Measurements from ENCODE around the gene RPP25L.
A peak's percentile ranks its signal among the peaks of the same experiment; 100 is the strongest.

RPP25L gene

DNA sequence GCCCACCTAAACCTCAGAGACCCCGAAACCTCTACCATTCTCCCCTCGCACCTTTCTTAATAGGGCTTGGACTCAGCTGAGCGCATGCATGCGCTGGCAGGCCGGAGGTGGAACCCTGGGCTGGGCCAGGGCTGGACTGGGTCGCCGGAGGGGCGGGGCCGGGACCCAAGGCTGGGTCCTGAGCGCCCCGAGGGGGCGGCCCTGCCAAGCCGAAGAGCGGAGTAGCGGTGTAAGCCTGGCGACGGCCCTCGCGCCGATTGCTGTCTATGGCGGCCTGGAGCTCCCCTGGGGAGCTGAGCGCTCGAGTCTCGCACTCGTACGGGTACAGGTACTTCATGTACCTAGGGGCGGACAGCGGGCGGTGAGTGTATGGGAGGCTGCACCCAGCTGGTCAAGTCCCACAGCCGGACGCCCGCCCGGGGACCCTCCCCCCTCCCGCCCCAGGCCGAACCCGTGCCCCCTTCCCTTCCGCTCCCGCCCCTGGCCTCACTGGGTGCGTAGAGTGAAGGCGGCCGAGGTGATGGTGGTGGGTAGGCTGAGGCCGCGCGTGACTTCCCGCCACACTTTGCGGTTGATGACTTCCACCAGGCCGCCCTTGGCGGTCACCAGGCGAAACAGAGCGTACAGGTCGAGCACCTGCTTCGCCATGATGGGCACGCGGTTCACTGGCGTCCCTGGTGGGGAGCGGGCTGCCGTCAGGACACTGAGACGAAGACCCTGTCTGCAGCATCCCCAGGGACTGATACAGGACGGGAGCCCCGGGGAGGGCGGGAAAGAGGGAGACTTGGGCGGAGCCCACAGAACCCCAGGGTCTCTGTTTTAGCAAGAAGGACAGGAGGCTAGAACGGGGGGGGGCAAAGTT, 11.7 kb upstream of the RPP25L start:
- Histone ChIP-seq H3K9me3 (ENCODE audit: control insufficient read depth, low read depth, low read length) (no peaks in the 10 kb centered on the region), H3K4me3 (ENCODE audit: low read length) (no peak overlapping the region), H3K4me1 (ENCODE audit: control insufficient read depth, low read depth, low read length) (peaks cover 3% of the 10 kb centered on the region), H3K27me3 (ENCODE audit: control insufficient read depth, insufficient read depth, low read length) (peaks cover 58% of the 10 kb centered on the region), H3K36me3 (ENCODE audit: control insufficient read depth, low read depth, low read length) (no peaks in the 10 kb centered on the region), H3K27ac (ENCODE audit: low read length) (no peak overlapping the region), H3K9ac (ENCODE audit: low read length) (no peak overlapping the region)

GRCh38 chr9:34620061-34620994, 8.4 kb upstream of the RPP25L start, which contains the start of gene DCTN3:
Gene DCTN3 (minus strand): TSS chr9:34620495. CDS start chr9:34620464, 31 bp downstream.
- peaks cover 25% of the 10 kb centered on the region for H3K27me3 ChIP-seq (ENCODE audit: control insufficient read depth, insufficient read depth, low read length)
- no peaks in the 10 kb centered on the region for H3K36me3 ChIP-seq (ENCODE audit: control insufficient read depth, low read depth, low read length)
- H3K4me1 ChIP-seq (ENCODE audit: control insufficient read depth, low read depth, low read length) = no peaks in the 10 kb centered on the region
- H3K27ac ChIP-seq (ENCODE audit: low read length) = no peak within 1 kb of the TSS
- H3K9me3 ChIP-seq (ENCODE audit: control insufficient read depth, low read depth, low read length) = no peaks in the 10 kb centered on the region
- H3K4me3 ChIP-seq (ENCODE audit: low read length) = peak within 1 kb of the TSS; percentile 79
- H3K9ac ChIP-seq (ENCODE audit: low read length) = peak within 1 kb of the TSS; percentile 57

GRCh38 chr9:34615132-34615531, 3.2 kb upstream of the RPP25L start:
- no peak overlapping the region for H3K9ac ChIP-seq (ENCODE audit: low read length)
- no peaks in the 10 kb centered on the region for H3K9me3 ChIP-seq (ENCODE audit: control insufficient read depth, low read depth, low read length)

GRCh38 chr9:34612788-34613390, 992 bp upstream of the RPP25L start:
- H3K36me3 ChIP-seq (ENCODE audit: control insufficient read depth, low read depth, low read length) = no peaks in the 10 kb centered on the region
- H3K27ac ChIP-seq (ENCODE audit: low read length) = no peak overlapping the region
- peaks cover 5% of the 10 kb centered on the region for H3K27me3 ChIP-seq (ENCODE audit: control insufficient read depth, insufficient read depth, low read length)
- no peaks in the 10 kb centered on the region for H3K9me3 ChIP-seq (ENCODE audit: control insufficient read depth, low read depth, low read length)
- peak overlapping the region; percentile 86 for H3K9ac ChIP-seq (ENCODE audit: low read length)
- H3K4me1 ChIP-seq (ENCODE audit: control insufficient read depth, low read depth, low read length) = peaks cover 11% of the 10 kb centered on the region
- H3K4me3 ChIP-seq (ENCODE audit: low read length) = peak overlapping the region; percentile 86

More at GRCh38 chr9:34615132-34615531, 3.2 kb upstream of the RPP25L start:
- Histone ChIP-seq H3K4me1 (ENCODE audit: control insufficient read depth, low read depth, low read length) (peaks cover 11% of the 10 kb centered on the region), H3K4me3 (ENCODE audit: low read length) (no peak overlapping the region), H3K27ac (ENCODE audit: low read length) (no peak overlapping the region), H3K27me3 (ENCODE audit: control insufficient read depth, insufficient read depth, low read length) (peaks cover 5% of the 10 kb centered on the region), H3K36me3 (ENCODE audit: control insufficient read depth, low read depth, low read length) (no peaks in the 10 kb centered on the region)

- H3K9ac ChIP-seq (ENCODE audit: low read length) = peak overlapping the region; percentile 86
- no peaks in the 10 kb centered on the region for H3K36me3 ChIP-seq (ENCODE audit: control insufficient read depth, low read depth, low read length)
- peaks cover 5% of the 10 kb centered on the region for H3K27me3 ChIP-seq (ENCODE audit: control insufficient read depth, insufficient read depth, low read length)
- H3K9me3 ChIP-seq (ENCODE audit: control insufficient read depth, low read depth, low read length) = no peaks in the 10 kb centered on the region
- peak overlapping the region; percentile 86 for H3K4me3 ChIP-seq (ENCODE audit: low read length)
- H3K27ac ChIP-seq (ENCODE audit: low read length) = peak overlapping the region; percentile 61
- peaks cover 11% of the 10 kb centered on the region for H3K4me1 ChIP-seq (ENCODE audit: control insufficient read depth, low read depth, low read length)
These were observed 566 bp downstream of the RPP25L start for GRCh38 chr9:34611251-34611810.

GRCh38 chr9:34610434-34611206, 1.3 kb downstream of the RPP25L start:
- peaks cover 11% of the 10 kb centered on the region for H3K4me1 ChIP-seq (ENCODE audit: control insufficient read depth, low read depth, low read length)
- no peak overlapping the region for H3K9ac ChIP-seq (ENCODE audit: low read length)
- H3K4me3 ChIP-seq (ENCODE audit: low read length) = peak overlapping the region; percentile 86

DNA sequence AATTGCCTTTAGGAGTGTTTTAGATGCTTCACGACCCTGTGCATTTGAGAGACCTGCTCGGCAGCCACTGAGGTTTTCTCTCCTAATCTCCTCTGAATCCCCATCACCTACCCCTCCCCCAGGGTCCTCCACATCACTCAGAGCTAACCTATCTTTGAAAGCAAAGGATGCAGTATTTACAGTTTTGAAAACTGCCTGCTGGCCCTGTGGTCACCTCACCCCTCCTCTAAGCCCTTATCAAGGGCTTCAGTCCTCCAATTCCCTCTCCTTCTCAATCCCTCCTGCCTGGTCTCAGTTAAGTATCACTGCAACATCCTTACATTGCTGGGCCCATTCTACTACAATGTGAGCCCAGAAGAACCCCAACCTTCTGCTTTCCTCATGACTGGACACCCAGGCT, 4.6 kb downstream of the RPP25L start:
- Histone ChIP-seq H3K36me3 (ENCODE audit: control insufficient read depth, low read depth, low read length) (no peaks in the 10 kb centered on the region), H3K9ac (ENCODE audit: low read length) (no peak overlapping the region), H3K4me1 (ENCODE audit: control insufficient read depth, low read depth, low read length) (peaks cover 7% of the 10 kb centered on the region), H3K27me3 (ENCODE audit: control insufficient read depth, insufficient read depth, low read length) (peaks cover 2% of the 10 kb centered on the region), H3K4me3 (ENCODE audit: low read length) (no peak overlapping the region), H3K27ac (ENCODE audit: low read length) (no peak overlapping the region), H3K9me3 (ENCODE audit: control insufficient read depth, low read depth, low read length) (no peaks in the 10 kb centered on the region)

More at GRCh38 chr9:34610434-34611206, 1.3 kb downstream of the RPP25L start:
- H3K27me3 ChIP-seq (ENCODE audit: control insufficient read depth, insufficient read depth, low read length) = peaks cover 5% of the 10 kb centered on the region
- no peaks in the 10 kb centered on the region for H3K36me3 ChIP-seq (ENCODE audit: control insufficient read depth, low read depth, low read length)
- no peaks in the 10 kb centered on the region for H3K9me3 ChIP-seq (ENCODE audit: control insufficient read depth, low read depth, low read length)
- no peak overlapping the region for H3K27ac ChIP-seq (ENCODE audit: low read length)

GRCh38 chr9:34606905-34607304, 5.0 kb downstream of the RPP25L start:
- Histone ChIP-seq H3K27me3 (ENCODE audit: control insufficient read depth, insufficient read depth, low read length) (no peaks in the 10 kb centered on the region), H3K4me1 (ENCODE audit: control insufficient read depth, low read depth, low read length) (peaks cover 8% of the 10 kb centered on the region), H3K36me3 (ENCODE audit: control insufficient read depth, low read depth, low read length) (no peaks in the 10 kb centered on the region), H3K9ac (ENCODE audit: low read length) (no peak overlapping the region), H3K27ac (ENCODE audit: low read length) (no peak overlapping the region), H3K9me3 (ENCODE audit: control insufficient read depth, low read depth, low read length) (no peaks in the 10 kb centered on the region), H3K4me3 (ENCODE audit: low read length) (no peak overlapping the region)

DNA sequence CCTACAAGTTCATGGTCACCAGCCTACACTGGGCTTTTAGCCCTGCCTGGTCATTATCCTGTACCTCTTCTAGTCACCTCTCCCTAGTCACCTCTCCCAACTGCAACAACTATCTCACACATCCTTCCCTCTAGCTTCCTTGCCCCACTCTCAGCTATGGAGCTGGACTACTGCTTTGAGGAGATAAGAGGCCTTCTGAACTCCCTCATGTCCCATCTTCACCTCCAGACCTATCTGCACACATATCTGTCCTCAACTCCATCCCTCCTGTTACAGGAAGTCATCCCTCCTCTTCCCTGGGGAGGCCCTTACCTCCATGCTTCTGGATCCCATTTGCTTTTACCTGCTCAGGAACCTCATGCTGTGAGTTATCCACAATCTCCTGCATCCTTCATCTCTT, 5.7 kb downstream of the RPP25L start:
- no peaks in the 10 kb centered on the region for H3K9me3 ChIP-seq (ENCODE audit: control insufficient read depth, low read depth, low read length)
- no peak overlapping the region for H3K27ac ChIP-seq (ENCODE audit: low read length)
- no peaks in the 10 kb centered on the region for H3K36me3 ChIP-seq (ENCODE audit: control insufficient read depth, low read depth, low read length)
- H3K9ac ChIP-seq (ENCODE audit: low read length) = no peak overlapping the region
- H3K27me3 ChIP-seq (ENCODE audit: control insufficient read depth, insufficient read depth, low read length) = no peaks in the 10 kb centered on the region
- no peak overlapping the region for H3K4me3 ChIP-seq (ENCODE audit: low read length)
- peaks cover 9% of the 10 kb centered on the region for H3K4me1 ChIP-seq (ENCODE audit: control insufficient read depth, low read depth, low read length)

DNA sequence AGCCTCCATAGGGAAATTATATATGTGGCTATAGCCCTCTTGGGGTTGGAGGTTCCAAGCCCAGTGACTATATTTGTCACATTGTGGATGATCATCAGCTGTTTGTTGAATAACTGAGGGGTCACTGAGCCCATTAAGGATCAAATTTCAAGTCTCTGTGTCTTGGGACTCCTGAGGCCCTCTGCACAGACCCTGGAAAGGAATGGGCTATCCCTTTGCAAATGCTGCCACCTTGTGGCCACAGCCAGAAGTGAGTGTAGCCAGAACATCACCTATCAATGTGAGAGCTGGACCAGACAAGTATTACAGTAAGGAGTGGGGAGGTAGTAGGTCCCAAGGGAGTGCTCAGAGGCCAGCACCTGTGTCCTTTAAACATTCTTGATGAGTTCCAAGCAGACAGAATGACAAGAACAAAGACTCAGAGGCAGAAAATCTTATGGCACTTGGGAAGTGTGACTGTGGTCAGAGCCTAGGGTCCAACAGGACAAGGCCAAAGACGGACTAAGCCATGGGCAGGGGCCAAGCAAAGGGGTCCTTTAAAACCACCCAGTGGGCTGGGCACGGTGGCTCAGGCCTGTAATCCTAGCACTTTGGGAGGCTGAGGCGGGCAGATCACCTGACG, 8.2 kb downstream of the RPP25L start:
- Histone ChIP-seq H3K36me3 (ENCODE audit: control insufficient read depth, low read depth, low read length) (no peaks in the 10 kb centered on the region), H3K4me1 (ENCODE audit: control insufficient read depth, low read depth, low read length) (peaks cover 7% of the 10 kb centered on the region), H3K9me3 (ENCODE audit: control insufficient read depth, low read depth, low read length) (no peaks in the 10 kb centered on the region)

More for the DNA sequence above, 8.2 kb downstream of the RPP25L start:
- H3K27me3 ChIP-seq (ENCODE audit: control insufficient read depth, insufficient read depth, low read length) = no peaks in the 10 kb centered on the region
- H3K4me3 ChIP-seq (ENCODE audit: low read length) = no peak overlapping the region
- H3K27ac ChIP-seq (ENCODE audit: low read length) = no peak overlapping the region
- no peak overlapping the region for H3K9ac ChIP-seq (ENCODE audit: low read length)

Measured in iPS-18a (cell line).